Heart right ventricle (tissue), 16 donors: ENCODE data around the gene DPH1. TPM values are rescaled to one million over a fixed set of nuclear protein-coding genes. Genes with fewer than 3 reads are reported as not detected.

ENCODE experiments used
- ATAC-seq, 8 donors: fragments of 200-7000 bp; cut with Tn5 transposase; one replicate each; pipeline ENCODE4 v1.9.1; 2020; ENCODE audit warnings: mild to moderate bottlenecking in 8 of 8, moderate library complexity in 8 of 8, moderate number of reproducible peaks in 1 of 8
- DNase-seq, 2 donors: peaks; one replicate each; pipeline ENCODE4 v3.0.0-alpha.2; 2020
- H3K27ac ChIP-seq, 10 donors: fragments of 200-600 bp; sonication (generic) in 2 of 10; one replicate each; pipeline versions ENCODE4 v1.5.0 to v1.8.0; 2020 to 2022; ENCODE audit warnings: mild to moderate bottlenecking in 3 of 10
- H3K27me3 ChIP-seq, 7 donors: fragments of 200-600 bp; one replicate each; pipeline ENCODE4 v1.8.0; 2021 to 2022; ENCODE audit warnings: mild to moderate bottlenecking in 2 of 7
- H3K36me3 ChIP-seq, 9 donors: fragments of 200-600 bp; sonication (generic) in 1 of 9; one replicate each; pipeline versions ENCODE4 v1.5.0 to v1.8.0; 2020 to 2022; ENCODE audit warnings: mild to moderate bottlenecking in 2 of 9
- H3K4me1 ChIP-seq, 9 donors: fragments of 200-600 bp; sonication (generic) in 1 of 9; one replicate each; pipeline versions ENCODE4 v1.5.0 to v1.8.0; 2020 to 2022; ENCODE audit warnings: mild to moderate bottlenecking in 4 of 9
- H3K4me3 ChIP-seq, 10 donors: fragments of 200-600 bp; sonication (generic) in 2 of 10; one replicate each; pipeline versions ENCODE4 v1.5.0 to v1.8.0; 2020 to 2022; ENCODE audit warnings: mild to moderate bottlenecking in 7 of 10, moderate library complexity in 2 of 10
- H3K9me3 ChIP-seq, 11 donors: fragments of 200-600 bp in 10 of 11; sonication (generic) in 2 of 11; one replicate each; pipeline versions ENCODE4 v1.5.0 to v1.8.0; 2013 to 2022; ENCODE audit warnings: mild to moderate bottlenecking in 2 of 11, control low read depth in 1 of 11, moderate library complexity in 1 of 11
- CTCF ChIP-seq, 9 donors: fragments of 200-600 bp; sonication (generic) in 2 of 9; IDR thresholded peaks; one replicate each; pipeline versions ENCODE4 v1.5.0 to v1.8.0; 2021 to 2022; ENCODE audit warnings: antibody characterized with exemption in 9 of 9, mild to moderate bottlenecking in 5 of 9, moderate library complexity in 1 of 9
- WGBS, 2 donors: extraction: QIAGEN DNeasy Blood & Tissue Kit; methylation state at CpG; one replicate each; pipeline ENCODE4 v1.1.7; 2013; ENCODE audit warnings: inconsistent platforms in 1 of 2; 5-methylcytosine and 5-hydroxymethylcytosine counted together
- intact Hi-C, 10 donors: fragments of 100-400 bp; cut with DNase I; formaldehyde crosslinking; loops; one replicate each; pipeline versions ENCODE4 v1.11.1 to v1.14.2; 2022
- polyA plus RNA-seq, 2 donors: library from polyadenylated mRNA; stranded (reverse); fragments of 200-250 nt; gene quantifications; one replicate each; pipeline ENCODE4 v1.2.3, GENCODE V29; 2013
- total RNA-seq, 10 donors: library from RNA; stranded (reverse); fragmentation: NEBNext Ultra II Directional in 3 of 10; extraction: Animal tissue kit (Norgen Biotek cat#: 25700) in 3 of 10; gene quantifications; one replicate each; pipeline versions ENCODE4 v1.2.1 to v1.2.4, GENCODE V29; 2021 to 2023
- donor health status: Arrhythmogenic right ventricular cardiomyopathy.
- donor health status: ischemic (EF 13 %, LVEDD 7.1; RV severe dilation, severe dysfunction).
- donor health status: healthy with polysubstance abuse.
- donor health status: DM: no; HTN: yes; CAD: no.
- donor health status: DM: no; HTN: no; CAD: no.
- donor health status: ischemic (EF 25% LVEDD 6.9; RV normal size, moderate dysfunction).
- donor health status: ischemic (EF 25% LVEDD 5.7; RV mildly dilated, moderate dysfunction).
- donor health status: healthy.
- donor health status: DM: yes; HTN: yes; CAD: no.
- donor health status: Ischemic cardiomyopathy.
- donor health status: ischemic (EF 35%, LVEDD 5.7; RV mildly dilated, moderate dysfunction).
- donor health status: nonischemic (EF 11% LVEDD 7.7; RV severe dilation, severe dysfunction).
- donor health status: DM: yes; HTN: yes; CAD: no.
- donor health status: PGD.
- donor health status: ischemic (EF 29% LVEDD 5.4; RV normal size, mild dysfunction).
- donor health status: nonischemic (EF 23%, LVEDD 6.1; RV moderate dilation, normal function).

Gene DPH1
- total and polyA plus RNA-seq, 12 donors: 19.0 to 40.0 (median 25.9) TPM

GRCh38 chr17:1985686-1986085 is 44.3 kb upstream of the DPH1 start:
- Histone ChIP-seq H3K4me1 (peaks cover 0 to 8% (median 0%) of the 10 kb centered on the region in 9 donors), H3K4me3 (no peak overlapping the region), H3K9me3 (no peaks in the 10 kb centered on the region), H3K36me3 (no peaks in the 10 kb centered on the region), H3K27ac (no peak overlapping the region), H3K27me3 (peaks cover 0 to 1% (median 0%) of the 10 kb centered on the region in 7 donors)
- intact Hi-C loops: no loop called here
- TF ChIP-seq CTCF (IDR thresholded peaks at IDR 0.05): no peak
- no peak for ATAC-seq
- DNase-seq: no peak
- 84 to 93% methylated on average over 4 of the region's 4 CpGs for WGBS, 2 donors

- no peak overlapping the region for H3K27ac ChIP-seq
- intact Hi-C loops: no loop called here
- WGBS, 2 donors: 52 to 59% methylated on average over 18 of the region's 18 CpGs
- H3K4me3 ChIP-seq: no peak overlapping the region
- no peaks in the 10 kb centered on the region for H3K9me3 ChIP-seq
- no peak for DNase-seq
- no peak for TF ChIP-seq CTCF (IDR thresholded peaks at IDR 0.05)
- no peaks in the 10 kb centered on the region for H3K36me3 ChIP-seq
- peaks cover 0 to 4% (median 0%) of the 10 kb centered on the region in 7 donors for H3K27me3 ChIP-seq
- no peak for ATAC-seq
- H3K4me1 ChIP-seq: peaks cover 0 to 8% (median 0%) of the 10 kb centered on the region in 9 donors
Measured at GRCh38 chr17:1986783-1987451, 43.0 kb upstream of the DPH1 start.

- Histone ChIP-seq H3K4me3 (no peak overlapping the region), H3K27me3 (peaks cover 0 to 4% (median 0%) of the 10 kb centered on the region in 7 donors), H3K36me3 (no peaks in the 10 kb centered on the region), H3K9me3 (no peaks in the 10 kb centered on the region), H3K4me1 (peaks cover 0 to 8% (median 0%) of the 10 kb centered on the region in 9 donors), H3K27ac (no peak overlapping the region)
- DNase-seq (no peak), ATAC-seq (peak in 4 of 8 donors; percentile 40 to 80 (median 57))
- whole genome bisulfite sequencing, 2 donors: 87 to 88% methylated on average over 10 of the region's 10 CpGs
- no peak for TF ChIP-seq CTCF (IDR thresholded peaks at IDR 0.05)
- intact Hi-C loops: no loop called here
Measured at GRCh38 chr17:1989135-1989534, 40.8 kb upstream of the DPH1 start.

- Histone ChIP-seq H3K27ac (no peak overlapping the region), H3K9me3 (no peaks in the 10 kb centered on the region), H3K4me3 (no peak overlapping the region), H3K4me1 (peaks cover under 1 to 19% (median 8%) of the 10 kb centered on the region in 9 donors), H3K27me3 (peaks cover 0 to 15% (median 0%) of the 10 kb centered on the region in 7 donors), H3K36me3 (no peaks in the 10 kb centered on the region)
- no peak for DNase-seq
- 54 to 70% methylated on average over 10 of the region's 10 CpGs for WGBS, 2 donors
- ATAC-seq: peak; percentile 22 to 90 (median 56)
- TF ChIP-seq CTCF (IDR thresholded peaks at IDR 0.05): no peak
- intact Hi-C loops: no loop called here
Measured at GRCh38 chr17:1992541-1992940, 37.4 kb upstream of the DPH1 start.
